GM21825 (cell line): ENCODE results near the gene SAP30BP.

Source experiments
- ATAC-seq: cut with Tn5 transposase; IDR thresholded peaks from one replicate; pipeline ENCODE4 v1.9.1; 2021; ENCODE audit warnings: mild to moderate bottlenecking, moderate library complexity; ENCODE audit not compliant: unreplicated experiment

Gene SAP30BP

DNA sequence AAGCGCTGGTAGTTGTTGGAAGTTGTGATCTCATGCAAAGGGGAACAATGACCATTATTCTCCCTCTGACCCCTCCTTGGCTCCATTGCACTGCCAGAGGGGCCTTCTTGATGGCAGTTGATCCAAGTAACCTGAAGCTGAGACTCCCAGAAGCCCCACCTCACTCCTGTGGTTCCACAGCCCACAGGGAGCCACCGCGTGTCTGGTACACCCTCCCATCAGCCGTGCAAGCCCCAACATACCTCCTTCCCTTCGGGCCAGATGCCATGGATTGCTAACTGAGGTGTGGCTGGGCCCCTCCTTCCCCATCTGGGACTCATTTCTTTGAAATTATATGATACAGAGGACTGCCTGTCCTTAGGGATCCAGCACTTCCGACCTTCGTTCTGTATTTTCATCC is 17.8 kb downstream of the SAP30BP start:
- ATAC-seq, result no peak

DNA sequence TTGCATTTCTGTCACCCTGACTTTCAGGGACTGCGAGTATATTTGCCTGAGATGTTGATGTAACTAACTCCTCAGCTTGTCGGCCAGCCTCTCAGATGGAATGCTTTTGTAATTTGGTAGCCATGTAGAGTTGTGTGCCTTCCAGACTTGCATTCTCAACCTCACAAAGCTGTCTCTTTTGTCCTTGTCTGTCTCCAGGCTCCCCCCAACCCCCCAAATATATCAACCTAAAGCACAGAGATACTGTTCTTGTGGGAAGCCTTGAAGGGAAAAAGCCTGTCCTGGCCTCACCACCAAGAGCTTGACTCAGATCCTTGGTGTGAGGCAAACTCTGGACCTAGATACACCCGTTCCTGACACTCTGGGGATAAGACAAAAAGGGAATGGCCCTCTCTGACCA is 18.4 kb downstream of the SAP30BP start:
- no peak for ATAC-seq

DNA sequence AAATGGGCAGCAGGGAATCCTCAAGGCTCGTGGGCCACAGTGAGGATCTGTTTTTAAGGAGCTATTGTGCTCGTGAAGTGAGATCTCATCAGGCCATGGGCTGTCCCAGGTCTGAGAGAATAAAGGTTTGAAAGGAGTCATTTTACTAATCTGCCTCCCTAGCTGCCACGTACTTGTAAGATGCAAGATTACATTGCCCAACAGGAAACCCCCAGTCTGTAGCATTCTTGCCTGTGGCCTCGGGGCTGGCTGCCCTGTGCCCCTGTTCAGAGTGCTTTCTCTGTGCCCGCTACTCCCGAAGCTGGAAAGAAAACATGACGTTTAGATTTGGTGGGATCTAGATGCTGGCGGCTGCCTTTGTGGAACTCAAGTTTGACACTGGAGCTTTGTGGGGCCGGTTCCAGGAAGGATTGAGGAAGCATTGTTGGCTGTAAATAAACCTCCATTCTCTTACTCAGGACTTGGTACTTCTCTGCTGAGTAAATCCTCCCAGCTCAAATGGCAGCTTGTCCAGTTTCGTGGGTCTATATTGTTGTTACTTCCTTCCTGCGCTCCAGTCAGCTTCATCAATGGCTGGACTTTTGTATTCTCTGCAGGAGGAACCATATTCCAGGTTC is 21.2 kb downstream of the SAP30BP start:
- no peak for ATAC-seq

DNA sequence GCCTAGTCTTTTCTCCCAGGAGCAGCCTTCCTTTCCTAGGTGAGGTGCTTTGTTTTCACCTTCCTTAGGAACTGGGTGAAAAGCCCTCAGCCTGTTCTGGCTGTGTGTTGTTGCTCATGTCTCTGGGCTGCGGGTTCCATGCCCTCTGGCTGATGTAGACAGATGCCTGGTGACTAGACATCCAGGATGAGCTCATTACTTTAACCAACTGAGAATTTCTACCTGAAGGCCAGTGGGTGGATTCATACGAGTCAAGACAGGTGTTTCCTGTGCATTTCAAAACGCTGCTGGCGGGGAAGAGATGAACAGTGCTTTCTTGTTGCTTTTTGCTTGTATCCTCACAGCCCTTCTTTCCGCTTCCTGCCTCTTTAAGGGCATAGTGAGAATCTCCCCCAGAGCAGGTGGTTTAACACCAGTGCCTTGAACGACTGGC is 22.3 kb downstream of the SAP30BP start:
- peak; percentile 46 for ATAC-seq

DNA sequence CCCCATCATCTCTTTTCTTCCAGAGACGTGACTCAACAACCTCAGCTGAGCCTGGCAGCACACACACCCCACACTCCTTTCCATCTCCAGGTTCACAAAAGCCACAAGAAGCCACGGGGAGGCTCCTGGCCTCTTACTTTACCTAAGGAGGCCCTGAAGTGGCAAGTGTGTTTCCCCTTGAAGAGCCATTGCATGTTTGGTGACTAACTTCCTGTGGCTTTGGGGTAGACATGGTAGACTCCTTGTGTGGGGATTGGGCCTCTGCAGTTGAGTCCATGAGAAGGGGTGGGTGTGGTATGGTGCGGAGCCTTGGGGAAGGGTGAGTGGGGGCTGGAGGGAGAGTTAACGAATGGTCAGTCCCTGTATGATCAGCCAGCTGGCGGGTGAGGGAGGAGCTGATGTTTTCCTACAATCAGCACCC is 24.2 kb downstream of the SAP30BP start:
- no peak for ATAC-seq

DNA sequence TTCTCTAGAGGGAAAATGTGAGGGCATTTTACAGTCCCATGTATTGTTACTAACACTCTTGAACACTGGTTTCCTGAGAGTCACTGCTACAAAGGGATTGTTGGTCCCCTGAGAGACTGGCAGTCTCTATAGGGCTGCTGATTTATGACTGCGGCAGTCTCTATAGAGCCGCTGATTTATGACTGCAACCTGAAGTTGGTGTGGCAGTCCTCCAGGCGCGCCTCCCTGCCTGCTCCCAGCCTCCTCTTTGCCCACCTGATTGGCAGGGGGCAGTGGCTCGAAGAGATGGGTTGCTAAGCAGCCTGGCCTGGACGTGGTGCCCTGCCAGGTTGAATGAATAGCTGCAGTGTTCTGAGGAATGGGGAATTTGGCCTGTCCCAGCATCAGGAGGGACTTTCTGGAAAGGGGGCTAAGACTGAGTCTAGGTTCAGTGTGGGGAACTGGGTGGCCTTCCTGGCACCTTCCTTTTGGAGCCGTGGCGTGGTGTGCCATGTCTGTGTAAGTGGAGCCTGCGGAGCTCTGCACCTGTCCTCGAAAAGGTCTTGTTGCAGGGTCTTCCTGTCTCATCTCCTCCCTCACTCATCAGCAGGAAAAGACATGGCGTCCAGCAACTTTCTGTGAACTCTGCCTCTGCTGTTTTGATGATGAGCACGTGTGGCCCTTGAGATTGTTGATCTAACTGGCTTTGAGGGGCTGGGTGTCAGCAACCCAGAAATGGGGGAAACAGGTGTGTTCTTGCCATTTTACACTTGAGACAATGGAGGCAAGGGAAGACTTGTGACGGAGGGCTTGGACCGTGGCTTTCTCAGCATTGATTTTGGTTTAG is 24.9 kb downstream of the SAP30BP start:
- ATAC-seq, result no peak

DNA sequence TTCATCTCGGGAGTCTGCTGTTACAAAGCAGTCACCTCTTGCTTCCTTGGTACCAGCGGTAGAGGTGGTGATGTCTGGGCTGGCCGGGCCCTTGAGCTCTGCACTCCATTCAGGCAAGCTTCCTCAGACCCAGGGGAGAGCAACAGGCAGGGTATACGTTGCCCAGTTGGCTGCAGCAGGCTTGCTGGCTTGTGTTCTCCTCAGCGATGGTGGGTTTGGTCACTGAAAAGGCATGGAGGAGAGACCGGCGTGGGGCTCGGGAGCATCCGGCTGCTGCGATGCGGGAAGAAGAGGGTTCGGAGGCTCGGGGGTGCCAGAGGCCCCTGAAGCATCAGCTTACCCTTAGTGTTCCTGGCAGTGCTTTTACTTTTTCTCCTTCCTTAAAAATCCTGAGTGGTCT is 25.8 kb downstream of the SAP30BP start:
- no peak for ATAC-seq

DNA sequence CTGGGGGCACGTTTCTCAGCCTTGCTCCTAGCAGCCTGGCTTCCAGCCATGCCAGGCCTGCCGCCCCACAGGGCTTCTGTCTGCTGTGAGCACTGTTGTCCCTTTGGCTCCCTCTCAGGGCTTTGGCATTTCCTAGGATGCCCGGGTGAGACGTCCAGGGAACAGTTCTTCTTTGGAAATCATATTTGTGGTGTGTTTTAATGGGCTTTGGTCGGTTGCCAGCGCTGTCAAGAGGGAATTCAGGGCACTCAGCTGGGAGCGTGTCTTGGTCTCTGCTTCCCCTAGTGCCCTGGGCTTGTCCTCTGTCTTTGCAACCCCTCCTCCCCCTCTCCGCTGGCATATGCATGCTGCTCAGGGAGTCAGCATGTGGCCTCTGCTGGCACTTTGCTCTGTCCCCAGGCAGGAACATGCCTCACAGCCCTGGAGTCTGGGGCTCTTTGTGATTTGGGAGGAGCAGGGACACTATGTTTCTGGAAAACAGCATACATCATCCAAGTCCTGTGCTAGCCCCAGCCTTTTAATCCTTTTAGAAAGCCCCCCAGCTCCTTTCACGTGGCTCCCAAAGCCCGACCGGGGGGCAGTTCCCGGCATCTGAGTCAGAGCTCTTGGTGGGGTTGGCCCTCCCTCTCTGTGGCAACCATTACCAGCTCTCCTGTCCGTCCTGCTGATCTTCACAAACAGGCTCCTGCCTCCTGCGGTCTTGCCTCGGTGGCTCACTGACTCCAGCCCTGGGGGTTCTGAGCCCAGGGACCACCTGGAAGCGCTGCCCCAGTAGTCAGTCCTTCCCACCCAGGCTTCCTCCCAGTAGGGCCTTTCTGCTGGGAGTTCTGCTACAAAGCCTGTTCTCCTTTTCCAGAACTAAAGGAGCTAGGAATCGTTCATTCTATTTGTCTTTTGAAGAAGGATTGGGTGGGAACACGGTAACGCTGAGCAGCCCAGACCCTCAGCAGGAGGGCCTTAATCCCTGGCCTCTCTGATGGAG is 26.7 kb downstream of the SAP30BP start:
- no peak for ATAC-seq

DNA sequence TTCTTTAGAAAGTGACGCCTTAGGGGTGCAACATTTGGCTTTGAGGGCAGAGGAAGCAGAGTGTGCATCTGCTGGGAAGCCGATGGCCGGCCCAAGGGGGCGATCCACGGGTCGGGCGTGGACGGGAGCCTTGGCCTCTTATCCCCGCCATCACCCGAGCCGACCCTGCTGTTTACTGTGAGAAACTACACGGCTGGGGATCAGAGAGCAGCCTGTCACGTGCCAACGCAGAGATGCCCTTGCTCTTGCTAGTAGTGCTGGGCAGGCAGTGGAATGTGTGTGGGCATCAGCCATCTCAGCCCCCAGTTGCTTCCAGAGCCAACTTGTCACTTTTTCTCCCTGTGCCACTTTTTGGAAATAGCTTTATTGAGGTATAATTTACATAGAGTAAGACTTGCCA is 27.4 kb downstream of the SAP30BP start:
- ATAC-seq, result no peak

DNA sequence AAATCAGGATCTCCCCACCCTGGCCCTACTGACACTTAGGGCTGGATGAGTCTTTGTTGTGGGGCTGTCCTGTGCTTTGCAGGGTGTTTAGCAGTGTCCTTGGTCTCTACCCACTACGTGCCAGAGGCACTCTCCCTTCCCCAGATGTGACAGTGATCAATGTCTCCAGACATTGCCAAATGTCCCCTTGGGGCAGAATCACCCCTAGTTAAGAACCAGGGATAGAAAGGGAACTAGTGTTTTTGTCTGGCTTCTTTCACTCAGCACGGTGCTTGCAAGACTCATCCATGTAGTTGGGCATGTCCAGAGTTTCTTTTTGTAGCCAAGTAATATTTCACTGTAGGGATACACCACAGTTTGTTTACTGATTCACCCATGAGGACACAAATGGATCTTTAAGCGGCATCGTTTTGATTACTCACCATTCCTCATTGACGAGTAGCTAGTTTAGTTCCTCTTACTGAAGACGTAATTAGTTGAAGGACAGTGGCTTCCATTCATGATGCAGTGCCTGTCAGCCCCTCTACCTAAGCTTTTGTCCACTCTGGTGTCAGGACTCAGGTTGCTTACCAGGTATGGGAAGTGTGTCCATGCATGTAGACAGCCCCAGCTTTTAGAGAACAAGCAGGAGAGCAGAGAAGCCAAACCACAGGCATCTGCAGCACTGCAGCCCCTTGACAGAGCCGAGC is 28.1 kb downstream of the SAP30BP start:
- ATAC-seq, result no peak

DNA sequence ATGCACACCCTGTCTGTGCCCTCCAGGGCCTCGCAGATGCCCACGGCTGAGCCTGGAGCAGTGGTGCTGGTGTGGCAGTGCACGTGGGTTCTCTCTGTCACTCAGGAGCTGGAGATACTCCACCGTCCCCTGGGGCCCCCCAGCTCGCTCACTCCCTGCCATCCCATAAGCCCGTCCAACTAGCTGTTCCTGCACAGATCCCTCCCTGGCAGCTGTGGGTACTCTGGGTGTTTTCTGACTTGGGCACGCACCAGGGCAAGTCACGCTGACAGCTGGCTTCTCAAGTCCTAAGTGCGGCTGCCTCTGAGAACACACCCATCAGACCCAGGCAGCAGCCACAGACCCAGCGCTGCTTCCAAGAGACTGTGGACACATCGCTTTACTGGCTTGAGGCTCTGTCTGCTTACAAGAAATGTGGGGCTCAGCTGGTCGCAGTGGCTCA is 28.7 kb downstream of the SAP30BP start:
- ATAC-seq, result no peak

DNA sequence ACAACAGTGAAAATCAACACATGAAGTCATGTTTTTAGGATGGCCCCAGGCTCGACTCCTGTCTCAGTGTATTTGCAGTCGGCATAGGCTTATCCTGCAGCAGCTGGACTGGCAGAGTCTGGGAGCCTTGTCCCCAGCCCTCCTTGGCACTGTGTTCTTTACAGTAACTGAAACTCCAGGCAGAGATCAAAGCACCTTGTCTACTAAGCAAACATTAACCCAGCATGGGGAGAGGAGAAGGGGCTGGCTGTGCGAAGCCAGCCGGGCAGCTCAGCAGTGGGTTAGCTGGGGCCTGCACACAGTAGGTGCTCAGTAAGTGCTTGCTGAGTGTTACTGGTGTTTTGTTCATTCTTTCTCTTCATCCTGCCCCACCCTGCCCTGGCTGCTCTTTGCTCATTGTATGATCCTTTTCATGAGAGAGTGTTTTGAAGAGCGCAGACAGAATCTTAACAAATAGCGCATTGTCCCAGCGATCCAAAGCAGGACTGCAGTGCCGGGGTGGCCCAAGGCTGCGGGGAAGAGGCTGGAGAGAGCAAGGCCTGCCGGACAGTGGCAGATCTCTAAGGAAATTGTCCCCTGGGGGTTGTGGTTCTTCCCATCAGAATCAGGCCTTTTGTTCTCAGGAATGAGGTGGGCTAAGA is 30.6 kb downstream of the SAP30BP start:
- no peak for ATAC-seq

DNA sequence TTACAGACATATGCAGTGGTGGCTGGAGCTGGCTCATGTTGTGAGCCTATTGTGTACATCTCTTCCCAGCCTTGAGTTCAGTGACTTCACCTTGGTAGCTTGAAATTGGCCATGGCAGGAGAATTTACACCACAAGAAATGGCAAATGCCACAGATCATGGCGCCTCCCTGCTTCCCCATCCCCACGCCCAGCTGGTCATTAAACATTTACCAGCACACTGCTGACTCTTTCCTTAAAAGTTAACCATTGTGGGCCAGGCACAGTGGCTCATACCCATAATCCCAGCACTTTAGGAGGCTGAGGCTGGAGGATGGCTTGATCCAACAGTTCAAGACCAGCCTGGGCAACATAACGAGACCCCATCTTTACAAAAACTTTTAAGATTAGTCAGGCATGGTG is 31.5 kb downstream of the SAP30BP start:
- no peak for ATAC-seq

DNA sequence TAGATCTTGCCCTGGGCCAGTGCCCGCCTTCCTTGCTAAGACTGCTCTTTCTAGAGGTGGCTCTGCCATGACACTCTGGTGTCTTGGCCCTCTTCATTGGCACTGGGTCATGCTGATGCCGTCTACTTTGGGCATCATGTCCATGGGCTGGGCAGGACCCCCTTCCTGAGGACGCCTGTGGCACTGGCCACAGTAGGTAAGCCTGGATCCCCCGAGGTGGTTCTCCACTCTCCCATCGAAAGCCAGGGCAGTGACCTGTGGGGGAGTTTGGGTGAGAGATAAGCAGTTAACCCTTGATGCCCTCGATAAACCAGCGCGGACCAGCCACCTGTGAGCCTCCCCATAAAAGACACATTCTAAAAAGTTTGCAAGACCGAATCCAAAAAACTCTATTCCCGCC is 34.1 kb downstream of the SAP30BP start:
- ATAC-seq, result no peak

DNA sequence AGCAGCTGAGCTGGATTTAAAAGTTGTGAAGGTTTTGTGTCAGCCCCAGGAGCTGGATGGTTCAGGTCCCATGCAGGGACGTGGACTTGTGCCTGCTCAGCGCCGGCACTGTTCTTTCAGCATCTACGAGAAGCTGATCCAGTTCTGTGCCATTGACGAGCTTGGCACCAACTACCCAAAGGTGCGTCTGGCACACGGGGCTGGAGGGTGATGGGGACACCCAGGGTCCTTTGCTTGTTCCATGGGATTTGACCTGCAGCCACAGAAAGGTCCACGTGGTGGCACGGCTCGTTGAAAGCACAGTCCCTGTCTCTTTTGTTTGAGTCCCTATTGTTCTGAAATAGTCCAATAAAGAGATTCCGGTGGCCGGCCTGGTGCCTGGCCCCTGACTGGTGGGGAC is 36.1 kb downstream of the SAP30BP start:
- no peak for ATAC-seq

DNA sequence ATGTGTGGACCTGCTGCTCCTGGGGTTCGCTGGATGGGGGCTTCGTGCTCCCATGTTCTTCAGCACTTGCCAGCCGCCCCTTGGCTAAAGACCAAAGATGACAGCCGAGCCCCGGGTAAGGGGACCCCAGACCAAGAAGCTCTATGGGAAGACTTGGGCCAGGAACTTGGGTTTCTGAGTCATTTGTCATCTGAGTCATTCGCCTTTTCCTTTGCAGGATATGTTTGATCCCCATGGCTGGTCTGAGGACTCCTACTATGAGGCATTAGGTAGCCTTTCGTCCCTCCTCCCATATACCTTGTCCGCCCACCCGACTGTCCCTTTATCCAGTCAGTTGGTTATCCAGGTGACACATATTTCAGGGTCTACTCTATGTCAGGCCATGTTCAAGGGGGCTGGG is 36.5 kb downstream of the SAP30BP start:
- no peak for ATAC-seq

DNA sequence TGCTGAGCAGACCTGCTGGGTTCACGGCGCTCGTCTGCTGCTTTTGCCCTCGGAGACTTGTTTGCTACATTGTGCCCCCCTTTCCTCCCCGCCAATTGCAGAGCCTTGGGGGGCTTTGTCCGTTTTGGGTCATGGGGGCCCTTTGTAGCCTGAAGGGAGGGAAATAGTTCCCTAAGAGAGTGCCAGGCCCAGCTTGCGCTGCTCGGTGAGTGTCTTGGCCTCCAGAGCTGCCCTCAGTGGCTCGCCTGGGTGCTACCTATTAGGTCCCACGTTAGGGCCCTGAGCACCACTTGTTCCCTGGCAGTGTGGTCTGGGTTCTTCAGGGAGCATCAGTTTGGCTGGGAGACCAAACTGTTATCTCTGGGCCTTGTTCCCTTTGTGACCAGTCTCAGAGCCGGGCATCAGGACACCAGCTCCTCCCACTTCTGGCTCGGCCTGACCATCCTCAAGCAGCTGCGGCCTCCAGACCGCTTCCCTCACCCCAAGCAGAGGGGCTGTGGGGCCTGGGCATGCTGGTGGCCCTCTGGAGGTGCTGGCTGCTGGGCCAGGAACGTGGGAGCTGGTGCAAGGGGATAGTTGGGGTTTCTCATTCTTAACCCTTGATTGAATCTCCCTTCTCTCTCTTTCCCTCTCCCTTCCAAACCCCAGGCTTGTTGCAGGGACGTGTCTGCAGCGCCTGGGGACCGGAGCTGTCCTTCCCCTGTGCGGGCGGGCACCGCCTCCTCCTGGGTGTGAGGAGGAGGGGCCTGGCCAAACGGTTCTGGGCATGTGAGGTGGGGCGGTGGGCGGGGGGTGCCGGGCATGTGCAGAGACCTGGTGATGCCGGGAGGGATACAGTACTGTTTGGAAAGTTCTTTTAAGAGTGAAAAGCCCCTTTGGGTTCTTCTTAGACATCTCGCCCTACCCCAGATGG is 38.1 kb downstream of the SAP30BP start:
- no peak for ATAC-seq

DNA sequence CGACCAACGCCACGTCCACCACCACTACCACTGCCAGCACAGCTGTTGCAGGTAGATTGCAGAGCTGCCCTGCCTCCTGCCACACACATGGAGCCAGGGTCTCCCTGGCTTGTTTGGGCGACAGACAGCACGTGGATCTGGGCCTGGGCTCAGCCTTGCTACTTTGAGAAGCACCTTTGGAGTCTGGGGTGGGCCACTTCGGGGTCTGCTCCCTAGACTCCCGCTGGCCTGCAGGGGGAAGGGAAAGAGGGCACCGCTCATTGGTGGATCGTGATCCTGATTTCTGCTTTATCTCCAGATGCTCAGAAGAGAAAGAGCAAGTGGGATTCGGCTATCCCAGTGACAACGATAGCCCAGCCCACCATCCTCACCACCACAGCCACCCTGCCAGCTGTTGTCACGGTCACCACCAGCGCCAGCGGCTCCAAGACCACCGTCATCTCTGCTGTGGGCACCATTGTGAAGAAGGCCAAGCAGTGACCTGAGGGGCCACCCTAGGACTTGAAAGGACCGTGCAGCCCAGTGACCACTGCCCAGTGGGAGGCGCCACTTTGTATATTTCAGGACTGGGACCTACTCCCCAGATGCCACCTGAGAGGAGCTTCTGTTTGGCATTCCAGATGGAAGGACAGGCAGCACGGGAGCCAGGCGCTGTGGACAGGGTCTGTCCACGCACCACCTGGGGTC is 39.0 kb downstream of the SAP30BP start:
- ATAC-seq, result no peak
